B cell (primary cell): ENCODE measurements around the gene TMEM156.

Experiments used
- EZH2 ChIP-seq: IDR thresholded peaks from 2 replicates; pipeline ENCODE4 v1.6.1; 2012; ENCODE audit warnings: borderline replicate concordance, low read depth, mild to moderate bottlenecking, moderate library complexity, low read length; ENCODE audit not compliant: insufficient read depth, poor library complexity, severe bottlenecking
- TF ChIP-seq, protein P1 (sequence below): fragments of 200-600 bp; IDR thresholded peaks from one replicate; pipeline ENCODE4 v1.8.0; 2022; ENCODE audit warnings: antibody characterized with exemption, mild to moderate bottlenecking

DNA sequence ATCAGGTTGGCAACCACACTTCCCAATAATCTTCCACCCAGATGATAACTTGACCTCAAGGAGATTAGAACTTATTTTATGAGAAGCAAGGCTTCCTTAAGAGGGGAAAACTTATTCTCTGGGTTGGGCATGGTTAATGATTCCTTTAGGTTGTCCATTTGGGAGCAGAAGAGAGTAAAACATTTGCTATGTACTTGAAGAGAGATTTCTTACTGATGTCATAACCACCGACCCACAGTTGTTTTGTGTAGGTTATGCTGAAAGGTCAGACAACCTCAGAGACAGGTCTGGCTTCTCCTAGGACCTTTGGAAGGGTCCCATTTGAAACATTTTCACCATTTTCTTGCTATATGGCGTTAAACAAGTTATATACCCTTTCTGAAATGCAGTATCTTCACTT, 108.5 kb downstream of the TMEM156 start:
- TF ChIP-seq, protein P1, sequence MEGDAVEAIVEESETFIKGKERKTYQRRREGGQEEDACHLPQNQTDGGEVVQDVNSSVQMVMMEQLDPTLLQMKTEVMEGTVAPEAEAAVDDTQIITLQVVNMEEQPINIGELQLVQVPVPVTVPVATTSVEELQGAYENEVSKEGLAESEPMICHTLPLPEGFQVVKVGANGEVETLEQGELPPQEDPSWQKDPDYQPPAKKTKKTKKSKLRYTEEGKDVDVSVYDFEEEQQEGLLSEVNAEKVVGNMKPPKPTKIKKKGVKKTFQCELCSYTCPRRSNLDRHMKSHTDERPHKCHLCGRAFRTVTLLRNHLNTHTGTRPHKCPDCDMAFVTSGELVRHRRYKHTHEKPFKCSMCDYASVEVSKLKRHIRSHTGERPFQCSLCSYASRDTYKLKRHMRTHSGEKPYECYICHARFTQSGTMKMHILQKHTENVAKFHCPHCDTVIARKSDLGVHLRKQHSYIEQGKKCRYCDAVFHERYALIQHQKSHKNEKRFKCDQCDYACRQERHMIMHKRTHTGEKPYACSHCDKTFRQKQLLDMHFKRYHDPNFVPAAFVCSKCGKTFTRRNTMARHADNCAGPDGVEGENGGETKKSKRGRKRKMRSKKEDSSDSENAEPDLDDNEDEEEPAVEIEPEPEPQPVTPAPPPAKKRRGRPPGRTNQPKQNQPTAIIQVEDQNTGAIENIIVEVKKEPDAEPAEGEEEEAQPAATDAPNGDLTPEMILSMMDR = no peak
- TF ChIP-seq EZH2 = no peak
